ENCODE results near the gene ZNF552. TPM values are rescaled to one million over a fixed set of nuclear protein-coding genes. Genes with fewer than 3 reads are reported as not detected.

Gene ZNF552
- total RNA-seq (2021; fragmentation: NEBNext Ultra II Directional; extraction: Animal tissue kit (Norgen Biotek cat#: 25700)) (10.6 and 11.6 TPM in 2 replicates), polyA plus RNA-seq (2011; rRNA removed) (5.9 and 8.8 TPM in 2 replicates), polyA minus RNA-seq (2011; rRNA and poly(A)+ RNA removed) (14.2 and 21.6 TPM in 2 replicates)
- polyA plus RNA-seq (2011; cell fraction: cytosol; rRNA removed) = 8.8 TPM
- 10.0 TPM for polyA plus RNA-seq (2011; cell fraction: nucleus; rRNA removed)
- 8.4 to 11.8 TPM (median 9.1 TPM) in 4 replicates for polyA plus RNA-seq (2012, experiment 1 of 2)
- polyA plus RNA-seq (2012, experiment 2 of 2) = 1.9 TPM
- polyA plus RNA-seq (2013, experiment 1 of 2) = 6.5 TPM
- 7.1 TPM for polyA plus RNA-seq (2013, experiment 2 of 2)
- 6.5 TPM for polyA minus RNA-seq (2011; cell fraction: cytosol; rRNA and poly(A)+ RNA removed)
- 20.9 TPM for polyA minus RNA-seq (2011; cell fraction: nucleus; rRNA and poly(A)+ RNA removed)
- long read RNA-seq, experiment 1, partial matches to known transcripts = 0 of 3 reads
- long read RNA-seq, experiment 1, other reads (novel, unspliced or antisense) = 3 of 3 reads
- long read RNA-seq, experiment 2, transcript ZNF552-201 (3 exons, 2,352 nt) = major isoform, 8 of 8 reads
- long read RNA-seq, experiment 2, partial matches to known transcripts = 0 of 8 reads
- long read RNA-seq, experiment 2, other reads (novel, unspliced or antisense) = 0 of 8 reads

GRCh38 chr19:57814505-57815246 is at the start of gene ZNF552:
TSS of gene ZNF552 (minus strand) at chr19:57814913. CDS start at chr19:57814743, 170 bp downstream.
- Histone ChIP-seq H4K20me1 (replicated peaks in 1 of 2; ENCODE audit: control insufficient read depth in 1 of 2, insufficient read depth in 2 of 2, low read length in 2 of 2) (peaks cover 0 to 6% of the 10 kb centered on the region in 2 experiments), H2AFZ (ENCODE audit: low read length) (peak within 1 kb of the TSS; percentile 34; the same call in 1 of the 2 replicates), H4K5ac (ENCODE audit: insufficient read length, low read depth, low read length) (peak within 1 kb of the TSS; percentile 45), H3K4me2 (ENCODE audit: insufficient read depth in 1 of 2, low read depth in 2 of 2, low read length in 2 of 2) (peak within 1 kb of the TSS; percentile 90 to 94), H2AK5ac (ENCODE audit: low read depth, low read length) (no peak within 1 kb of the TSS), H2BK5ac (ENCODE audit: low read depth, low read length) (peak within 1 kb of the TSS; percentile 12), H3K79me2 (ENCODE audit: control insufficient read depth in 1 of 2, insufficient read depth in 2 of 2, low read length in 2 of 2) (peaks cover 0 to 10% of the 10 kb centered on the region in 2 experiments; a peak in 2 of 4 replicates), H2BK12ac (ENCODE audit: low read depth, low read length) (no peak within 1 kb of the TSS), H3K56ac (replicated peaks; ENCODE audit: insufficient read length, low read depth, low read length) (no peak within 1 kb of the TSS), H3K27ac (ENCODE audit: low read depth, low read length) (peak within 1 kb of the TSS; percentile 83), H3K4me3 (ENCODE audit: extremely low read depth in 1 of 4, insufficient read depth in 2 of 4, low read depth in 3 of 4, low read length in 4 of 4) (peak within 1 kb of the TSS; percentile 84 to 99 (median 87)), H3K9ac (replicated peaks in 1 of 4; ENCODE audit: extremely low read depth in 1 of 4, low read depth in 3 of 4, low read length in 3 of 4) (peak within 1 kb of the TSS; percentile 85 to 94 (median 90)), H3K9me3 (ENCODE audit: insufficient read depth in 2 of 2, low read depth in 1 of 2, low read length in 1 of 2) (no peaks in the 10 kb centered on the region), H2BK20ac (ENCODE audit: low read length) (no peak within 1 kb of the TSS), H3K23me2 (ENCODE audit: low read depth, low read length) (peaks cover 4% of the 10 kb centered on the region), H3K27me3 (replicated peaks in 1 of 4; ENCODE audit: control insufficient read depth in 3 of 4, extremely low read depth in 1 of 4, insufficient read depth in 3 of 4, low read length in 3 of 4) (no peaks in the 10 kb centered on the region), H2BK15ac (ENCODE audit: low read length) (no peak within 1 kb of the TSS), H4K8ac (ENCODE audit: extremely low read depth, insufficient read depth, low read length) (peak within 1 kb of the TSS; percentile 84; the same call in 1 of the 2 replicates), H3K36me3 (ENCODE audit: control insufficient read depth in 2 of 4, insufficient read depth in 4 of 4, low read length in 3 of 4) (peaks cover 2 to 14% (median 6%) of the 10 kb centered on the region in 4 experiments; a peak in 5 of 8 replicates), H3K4ac (replicated peaks; ENCODE audit: insufficient read length, low read depth, low read length) (peak within 1 kb of the TSS; percentile 27), H3K4me1 (replicated peaks in 1 of 4; ENCODE audit: control insufficient read depth in 3 of 4, insufficient read depth in 4 of 4, low read length in 3 of 4) (peaks cover 0 to 4% (median 3%) of the 10 kb centered on the region in 4 experiments; a peak in 5 of 7 replicates), H3K23ac (ENCODE audit: insufficient read length) (no peak within 1 kb of the TSS), H3K14ac (ENCODE audit: insufficient read length) (no peak within 1 kb of the TSS), H3K79me1 (ENCODE audit: low read depth, low read length) (0 out of 2 replicates have a peak, but pooled peaks cover 2% of the 10 kb centered on the region), H4K91ac (replicated peaks; ENCODE audit: insufficient read length, low read length) (no peak within 1 kb of the TSS), H3K18ac (ENCODE audit: extremely low read depth, low read length) (0 out of 2 replicates have a peak within 1 kb of the TSS, but pooled peaks have one; percentile 11), H2BK120ac (replicated peaks; ENCODE audit: low read depth, low read length) (no peak within 1 kb of the TSS)
- POLR2A ChIA-PET (ENCODE audit: partially characterized antibody) = interaction anchor here (0.6 to 3.5 kb wide), 19 partner anchors 10 to 381 kb away, joined by 3 to 36 read pairs (median 3); partner anchors contain the start of genes ZNF135, ZNF154, ZNF586 and ZNF587
- DNase-seq (ENCODE audit: low read depth in 1 of 2, low spot score in 2 of 2) (peak; percentile 81 to 83), FAIRE-seq (peak; percentile 69)
- WGBS, 2 experiments (ENCODE audit: extremely low coverage in 1 of 2, insufficient coverage in 1 of 2, insufficient read length in 1 of 2, insufficient replicate concordance in 2 of 2, low coverage in 1 of 2, low lambda C conversion rate in 2 of 2, missing lambda C conversion rate in 1 of 2) = 4% methylated on average over 50 of the region's 50 CpGs; no CpG with 5 or more reads in 1 of the 2 experiments
- CTCF ChIA-PET (ENCODE audit: partially characterized antibody) = interaction anchor here (0.9 to 1.6 kb wide), 3 partner anchors 16 to 349 kb away, joined by 3 to 4 read pairs (median 4); no protein-coding TSS in a partner anchor
- TF ChIP-seq TAF7 (optimal IDR thresholded peaks at IDR 0.05; ENCODE audit: borderline replicate concordance, low read depth, low read length) = peak; percentile 62
- peak; percentile 92 for TF ChIP-seq SP1 (IDR thresholded peaks at IDR 0.05; ENCODE audit: low read depth, low read length)
- TF ChIP-seq ZNF274 (IDR thresholded peaks at IDR 0.05; ENCODE audit: borderline replicate concordance, extremely low read depth, low read length) = no peak
- peak; percentile 45; the same call in 1 of the 2 replicates for TF ChIP-seq MAX (IDR thresholded peaks at IDR 0.05)
- TF ChIP-seq POLR2A (IDR thresholded peaks at IDR 0.05; ENCODE audit: control extremely low read depth in 1 of 2, low read depth in 2 of 2, low read length in 2 of 2) = peak; percentile 89 to 97
- TF ChIP-seq KDM5A (IDR thresholded peaks at IDR 0.05; ENCODE audit: low read length) = no peak
- peak; percentile 50; the same call in 1 of the 2 replicates for TF ChIP-seq GABPA (IDR thresholded peaks at IDR 0.05; ENCODE audit: borderline replicate concordance, insufficient read depth, low read length)
- peak in 1 of 2 experiments; percentile 84; a peak in 3 of 4 replicates for TF ChIP-seq SIN3A (conservative IDR thresholded peaks at IDR 0.05 in 1 of 2, IDR thresholded peaks at IDR 0.05 in 1 of 2; ENCODE audit: low read depth in 1 of 2, low read length in 2 of 2)
